Heart left ventricle (tissue), 13 donors: ENCODE measurements around the gene RNF144B.

Source experiments
- POLR2A ChIP-seq, 2 donors: fragments of 450-650 bp; IDR thresholded peaks; one replicate each; pipeline ENCODE4 v1.6.1; 2017; ENCODE audit warnings: antibody characterized with exemption in 2 of 2, mild to moderate bottlenecking in 2 of 2, moderate library complexity in 2 of 2
- TF ChIP-seq, protein P1 (sequence below), 12 donors: fragments of 200-600 bp; sonication (generic) in 4 of 12; IDR thresholded peaks; one replicate each; pipeline versions ENCODE4 v1.5.0 to v1.8.0; 2018 to 2022; ENCODE audit warnings: antibody characterized with exemption in 12 of 12, mild to moderate bottlenecking in 5 of 12
- donor health status: ischemic (EF 13 %, LVEDD 7.1; RV severe dilation, severe dysfunction).
- donor health status: DM: no; HTN: yes; CAD: no.
- donor health status: DM: no; HTN: no; CAD: no.
- donor health status: ischemic (EF 25% LVEDD 6.9; RV normal size, moderate dysfunction).
- donor health status: ischemic (EF 25% LVEDD 5.7; RV mildly dilated, moderate dysfunction).
- donor health status: ischemic (EF 35%, LVEDD 5.7; RV mildly dilated, moderate dysfunction).
- donor health status: nonischemic (EF 11% LVEDD 7.7; RV severe dilation, severe dysfunction).
- donor health status: DM: yes; HTN: yes; CAD: no.
- donor health status: PGD.
- donor health status: ischemic (EF 29% LVEDD 5.4; RV normal size, mild dysfunction).
- donor health status: nonischemic (EF 23%, LVEDD 6.1; RV moderate dilation, normal function).

DNA sequence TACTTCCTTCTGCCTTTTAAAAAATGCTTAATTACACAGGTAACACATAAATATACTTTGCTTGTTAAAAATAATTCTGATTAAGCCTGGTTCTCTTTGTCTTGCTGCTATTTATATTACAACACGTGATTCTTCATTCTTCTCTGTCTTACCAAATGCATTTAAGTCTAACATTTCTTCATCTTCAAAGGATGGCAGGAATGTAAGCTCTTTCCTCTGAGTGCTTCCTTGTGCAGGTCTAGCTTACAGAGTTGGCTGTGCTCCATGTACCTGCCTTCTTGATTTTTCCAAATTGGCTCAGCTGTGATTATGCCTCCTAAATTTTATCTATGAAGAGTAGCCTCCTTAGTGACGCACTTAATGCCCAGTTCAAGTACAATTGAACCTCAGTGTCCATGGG lies 44.4 kb downstream of the RNF144B start:
- TF ChIP-seq, protein P1, sequence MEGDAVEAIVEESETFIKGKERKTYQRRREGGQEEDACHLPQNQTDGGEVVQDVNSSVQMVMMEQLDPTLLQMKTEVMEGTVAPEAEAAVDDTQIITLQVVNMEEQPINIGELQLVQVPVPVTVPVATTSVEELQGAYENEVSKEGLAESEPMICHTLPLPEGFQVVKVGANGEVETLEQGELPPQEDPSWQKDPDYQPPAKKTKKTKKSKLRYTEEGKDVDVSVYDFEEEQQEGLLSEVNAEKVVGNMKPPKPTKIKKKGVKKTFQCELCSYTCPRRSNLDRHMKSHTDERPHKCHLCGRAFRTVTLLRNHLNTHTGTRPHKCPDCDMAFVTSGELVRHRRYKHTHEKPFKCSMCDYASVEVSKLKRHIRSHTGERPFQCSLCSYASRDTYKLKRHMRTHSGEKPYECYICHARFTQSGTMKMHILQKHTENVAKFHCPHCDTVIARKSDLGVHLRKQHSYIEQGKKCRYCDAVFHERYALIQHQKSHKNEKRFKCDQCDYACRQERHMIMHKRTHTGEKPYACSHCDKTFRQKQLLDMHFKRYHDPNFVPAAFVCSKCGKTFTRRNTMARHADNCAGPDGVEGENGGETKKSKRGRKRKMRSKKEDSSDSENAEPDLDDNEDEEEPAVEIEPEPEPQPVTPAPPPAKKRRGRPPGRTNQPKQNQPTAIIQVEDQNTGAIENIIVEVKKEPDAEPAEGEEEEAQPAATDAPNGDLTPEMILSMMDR (IDR thresholded peaks at IDR 0.05) = no peak
- no peak for TF ChIP-seq POLR2A (IDR thresholded peaks at IDR 0.05)
